Measurements from ENCODE around the gene METTL25B.

METTL25B gene

DNA sequence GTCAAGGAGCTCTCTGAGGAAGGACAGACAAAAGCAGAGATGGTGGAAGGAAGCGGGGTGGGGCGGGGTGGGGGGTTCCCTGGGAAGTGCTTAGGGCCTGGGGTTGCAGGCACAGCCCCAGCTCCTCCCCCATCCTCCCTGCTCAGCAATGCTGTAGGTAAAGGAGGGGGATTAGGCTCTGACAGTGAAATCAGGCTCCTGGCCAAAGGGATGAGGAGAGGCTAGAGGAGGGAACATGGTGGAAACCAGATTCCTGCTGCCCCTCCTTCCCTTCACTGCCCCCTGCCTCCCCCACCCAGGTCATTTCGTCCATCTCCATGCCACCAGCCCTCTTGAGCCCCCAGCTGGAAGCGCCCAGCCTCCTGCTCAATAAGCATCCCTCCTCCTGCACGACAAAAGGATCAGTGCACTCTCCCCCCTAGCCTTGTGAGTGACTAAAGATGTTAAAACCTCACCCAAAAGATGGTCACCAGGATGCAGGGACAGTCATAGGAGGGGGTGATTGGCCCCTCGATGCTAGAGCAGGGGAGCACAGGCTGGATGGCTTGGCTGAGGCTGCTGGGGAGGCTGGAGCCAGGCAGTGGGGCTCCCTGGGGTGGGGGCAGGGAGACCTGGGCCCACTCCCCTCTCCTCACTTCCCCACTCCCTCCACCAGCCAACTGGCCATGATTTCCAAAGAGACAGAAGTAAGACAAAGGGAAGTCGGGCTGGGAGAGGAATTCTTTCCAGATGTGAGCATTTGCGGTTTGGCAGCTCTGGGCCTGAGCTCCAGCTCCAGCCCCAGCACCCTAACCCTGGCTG lies 20.7 kb upstream of the METTL25B start:
- DNase-seq (ENCODE audit: low read depth), result peak; percentile 79
- TF ChIP-seq, protein P1, sequence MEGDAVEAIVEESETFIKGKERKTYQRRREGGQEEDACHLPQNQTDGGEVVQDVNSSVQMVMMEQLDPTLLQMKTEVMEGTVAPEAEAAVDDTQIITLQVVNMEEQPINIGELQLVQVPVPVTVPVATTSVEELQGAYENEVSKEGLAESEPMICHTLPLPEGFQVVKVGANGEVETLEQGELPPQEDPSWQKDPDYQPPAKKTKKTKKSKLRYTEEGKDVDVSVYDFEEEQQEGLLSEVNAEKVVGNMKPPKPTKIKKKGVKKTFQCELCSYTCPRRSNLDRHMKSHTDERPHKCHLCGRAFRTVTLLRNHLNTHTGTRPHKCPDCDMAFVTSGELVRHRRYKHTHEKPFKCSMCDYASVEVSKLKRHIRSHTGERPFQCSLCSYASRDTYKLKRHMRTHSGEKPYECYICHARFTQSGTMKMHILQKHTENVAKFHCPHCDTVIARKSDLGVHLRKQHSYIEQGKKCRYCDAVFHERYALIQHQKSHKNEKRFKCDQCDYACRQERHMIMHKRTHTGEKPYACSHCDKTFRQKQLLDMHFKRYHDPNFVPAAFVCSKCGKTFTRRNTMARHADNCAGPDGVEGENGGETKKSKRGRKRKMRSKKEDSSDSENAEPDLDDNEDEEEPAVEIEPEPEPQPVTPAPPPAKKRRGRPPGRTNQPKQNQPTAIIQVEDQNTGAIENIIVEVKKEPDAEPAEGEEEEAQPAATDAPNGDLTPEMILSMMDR (conservative IDR thresholded peaks at IDR 0.05; ENCODE audit: low read length), result no peak
- peak overlapping the region; percentile 34 for H3K4me3 ChIP-seq (ENCODE audit: low read length)

DNA sequence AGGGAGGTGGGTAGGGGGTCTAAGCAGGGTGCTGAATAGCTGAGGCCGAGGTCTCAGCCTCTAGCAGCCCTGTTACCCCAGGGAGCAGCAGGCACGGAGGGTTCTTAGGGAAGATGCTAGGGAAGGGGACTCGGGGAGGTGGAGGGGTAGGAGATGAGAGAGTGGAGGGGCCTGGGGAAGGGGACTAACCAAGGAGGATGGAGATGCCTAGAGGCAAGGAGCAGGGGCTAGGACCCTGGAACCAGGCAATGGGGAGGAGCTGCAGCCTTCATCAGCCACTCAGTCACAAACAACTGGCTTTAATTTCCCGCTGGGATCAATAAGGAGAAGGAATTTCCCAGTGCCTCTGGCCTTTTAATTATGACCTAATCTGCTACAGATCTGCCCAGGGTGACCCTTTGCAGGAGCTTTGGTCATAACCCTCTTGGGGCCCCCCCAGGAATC lies 20.0 kb upstream of the METTL25B start:
- H3K4me3 ChIP-seq (ENCODE audit: low read length), result peak overlapping the region; percentile 33
- TF ChIP-seq, protein P1 (conservative IDR thresholded peaks at IDR 0.05; ENCODE audit: low read length), result no peak
- peak; percentile 49 for DNase-seq (ENCODE audit: low read depth)

DNA sequence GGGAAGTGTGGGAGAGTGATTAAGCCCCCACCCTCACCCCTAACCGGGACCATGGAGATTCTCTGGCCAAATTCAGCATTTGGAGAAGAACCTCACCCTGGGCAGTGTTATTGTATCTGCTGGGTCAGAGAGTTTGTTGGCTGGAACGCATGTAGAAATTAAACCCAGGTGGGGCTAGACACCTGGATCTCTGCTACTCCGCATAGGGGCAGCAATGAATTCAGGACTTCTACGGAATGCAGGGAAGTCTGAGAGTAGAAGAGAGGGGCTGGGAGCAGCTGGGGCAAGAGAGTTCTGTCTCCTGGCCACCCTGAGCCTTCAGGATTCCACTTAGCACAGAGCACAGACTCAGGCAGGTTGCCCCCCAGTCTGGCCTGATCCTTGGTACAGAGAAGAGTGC lies 19.2 kb upstream of the METTL25B start:
- no peak overlapping the region for H3K4me3 ChIP-seq (ENCODE audit: low read length)
- TF ChIP-seq, protein P1 (conservative IDR thresholded peaks at IDR 0.05; ENCODE audit: low read length), result no peak
- no peak for DNase-seq (ENCODE audit: low read depth)

DNA sequence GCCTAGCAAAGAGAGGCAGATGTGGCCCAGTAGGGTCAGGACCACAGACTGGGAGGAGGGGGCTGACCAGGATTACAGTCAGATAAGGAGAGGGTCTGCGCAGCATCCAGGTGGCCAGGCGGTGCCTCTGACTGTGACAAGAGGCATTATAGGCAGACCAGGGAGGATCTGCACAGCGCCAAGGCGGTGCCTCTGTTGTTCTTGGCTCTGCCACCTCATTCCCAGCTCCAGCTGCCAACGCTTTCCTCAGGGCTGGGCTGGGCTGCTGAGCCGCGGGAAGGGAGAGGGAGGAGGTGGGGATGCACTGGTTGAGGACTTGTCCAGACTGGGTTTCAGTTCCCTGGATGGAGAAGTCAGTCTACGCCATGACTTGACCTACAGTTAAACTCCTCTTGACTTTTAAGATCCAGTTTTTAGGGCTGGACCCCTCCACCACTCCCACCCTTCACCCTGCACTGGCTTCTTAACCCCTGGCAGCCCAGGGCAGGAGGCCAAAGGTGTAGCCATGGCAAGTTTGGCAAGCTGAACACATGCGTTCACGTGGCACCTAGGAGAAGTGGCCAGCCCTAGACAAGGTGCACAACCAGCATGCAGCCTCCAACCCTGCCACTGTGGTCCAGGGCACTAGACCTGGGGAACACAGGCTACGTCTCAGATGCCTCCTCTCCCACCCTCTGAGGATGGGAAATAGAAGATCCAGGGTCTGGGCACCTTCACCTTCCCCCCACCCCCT lies 18.3 kb upstream of the METTL25B start:
- TF ChIP-seq, protein P1 (conservative IDR thresholded peaks at IDR 0.05; ENCODE audit: low read length), result no peak
- no peak overlapping the region for H3K4me3 ChIP-seq (ENCODE audit: low read length)
- peak; percentile 80 for DNase-seq (ENCODE audit: low read depth)

DNA sequence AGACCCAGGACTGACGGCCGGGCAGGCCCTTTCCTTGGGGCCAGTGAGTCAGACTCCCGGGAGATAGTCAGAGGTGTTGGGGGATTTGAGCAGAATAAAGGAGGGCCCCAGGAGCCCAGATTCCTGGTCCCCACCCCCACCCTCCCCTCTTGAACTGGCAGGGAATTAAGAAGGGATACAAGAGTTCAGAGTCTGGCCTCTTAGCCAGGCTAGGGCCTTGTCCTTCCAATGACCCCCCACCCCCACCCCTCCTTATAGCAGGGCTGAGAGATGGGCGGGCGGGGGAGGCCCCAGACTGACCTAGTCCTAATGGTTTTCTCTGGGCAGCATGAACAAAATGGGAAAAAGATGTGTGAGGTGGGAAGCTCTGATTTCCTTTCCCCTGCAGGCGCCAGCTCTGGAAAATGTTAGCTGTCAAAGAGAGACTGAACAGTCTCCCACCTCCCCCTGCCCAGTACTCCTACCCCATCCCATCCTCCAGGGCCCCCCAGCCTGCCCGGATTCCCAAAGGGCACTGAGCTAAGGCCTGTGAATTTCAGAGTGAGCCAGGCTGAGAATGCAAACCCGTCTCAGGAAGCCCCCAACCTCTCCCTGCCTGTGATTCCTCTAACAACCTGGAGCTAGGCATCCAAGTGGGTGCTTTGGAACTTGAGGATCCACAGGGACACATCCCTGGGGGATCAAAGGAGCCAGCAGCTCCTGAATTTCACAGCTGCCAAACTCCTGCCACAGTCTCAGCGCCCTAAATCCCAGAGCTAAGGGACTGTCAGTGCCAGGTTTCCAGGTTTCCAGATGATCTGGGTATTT lies 17.1 kb upstream of the METTL25B start:
- DNase-seq (ENCODE audit: low read depth), result no peak
- H3K4me3 ChIP-seq (ENCODE audit: low read length), result no peak overlapping the region
- TF ChIP-seq, protein P1 (conservative IDR thresholded peaks at IDR 0.05; ENCODE audit: low read length), result no peak

DNA sequence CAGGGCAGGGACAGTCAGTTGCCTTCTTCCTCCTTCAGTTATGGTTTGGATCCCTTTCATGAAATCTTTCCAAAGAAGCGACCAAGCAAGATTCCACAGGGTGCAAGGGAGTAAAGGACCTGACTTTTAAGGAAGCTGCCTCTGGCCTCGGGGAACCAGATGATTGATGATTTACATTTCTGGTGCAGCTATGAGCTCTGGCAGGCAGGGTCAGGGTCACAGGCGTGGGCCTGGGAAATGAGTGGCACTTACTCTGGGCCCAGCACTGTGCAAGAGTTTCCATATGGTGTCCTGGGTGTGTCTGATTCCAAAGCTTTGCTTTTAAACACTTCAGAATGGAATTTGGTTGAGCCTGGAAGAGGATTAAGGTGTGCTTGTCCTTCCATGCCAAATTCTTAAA lies 15.6 kb upstream of the METTL25B start:
- peak; percentile 48 for DNase-seq (ENCODE audit: low read depth)
- TF ChIP-seq, protein P1 (conservative IDR thresholded peaks at IDR 0.05; ENCODE audit: low read length), result no peak
- no peak overlapping the region for H3K4me3 ChIP-seq (ENCODE audit: low read length)

Data from AG10803 (cell line).